GM12865 (cell line): ENCODE measurements around the gene TULP3.

Experiments used
- DNase-seq: peaks from one replicate; pipeline ENCODE4 v3.0.0; 2010; ENCODE audit warnings: low read depth
- H3K4me3 ChIP-seq: 2 replicates; pipeline ENCODE4 v1.5.1; 2011; ENCODE audit warnings: mild to moderate bottlenecking, low read depth, low read length, control low read depth
- TF ChIP-seq, protein P1 (sequence below): IDR thresholded peaks from 2 replicates; pipeline ENCODE4 v1.5.1; 2011; ENCODE audit warnings: low read length, control low read depth, low read depth, inconsistent platforms; ENCODE audit not compliant: insufficient read depth; ENCODE audit errors: missing control alignments

The TULP3 gene

DNA sequence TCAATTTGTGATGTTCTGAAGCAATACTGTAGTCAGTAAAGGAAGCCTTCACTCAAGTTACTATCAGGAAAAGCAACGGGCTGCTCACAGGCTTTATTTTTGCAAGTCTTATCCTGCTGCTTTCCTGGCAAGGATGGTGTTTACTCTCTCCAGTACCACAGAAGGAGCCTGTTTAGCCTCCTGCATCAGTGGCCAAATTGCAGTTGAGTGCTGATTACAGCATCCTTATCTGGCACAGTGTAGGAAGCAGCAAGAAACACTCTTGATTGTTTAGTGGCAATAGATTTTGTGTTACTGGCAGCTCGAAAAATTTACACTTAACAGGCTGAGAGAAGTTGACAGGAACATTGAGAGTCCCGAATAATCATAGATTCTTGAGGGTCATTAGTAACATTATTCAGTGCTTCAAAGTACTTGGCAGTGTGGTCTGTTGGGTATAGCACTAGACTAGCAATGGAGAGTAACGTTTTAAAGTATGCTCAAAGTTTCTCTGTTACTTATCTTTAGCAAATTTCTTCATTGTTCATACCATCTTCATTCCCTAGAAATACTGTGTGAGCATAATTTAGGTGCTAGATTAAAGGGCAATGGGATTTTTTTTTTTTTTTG, 11.7 kb downstream of the TULP3 start:
- H3K4me3 ChIP-seq: no peak overlapping the region
- DNase-seq: no peak
- TF ChIP-seq, protein P1, sequence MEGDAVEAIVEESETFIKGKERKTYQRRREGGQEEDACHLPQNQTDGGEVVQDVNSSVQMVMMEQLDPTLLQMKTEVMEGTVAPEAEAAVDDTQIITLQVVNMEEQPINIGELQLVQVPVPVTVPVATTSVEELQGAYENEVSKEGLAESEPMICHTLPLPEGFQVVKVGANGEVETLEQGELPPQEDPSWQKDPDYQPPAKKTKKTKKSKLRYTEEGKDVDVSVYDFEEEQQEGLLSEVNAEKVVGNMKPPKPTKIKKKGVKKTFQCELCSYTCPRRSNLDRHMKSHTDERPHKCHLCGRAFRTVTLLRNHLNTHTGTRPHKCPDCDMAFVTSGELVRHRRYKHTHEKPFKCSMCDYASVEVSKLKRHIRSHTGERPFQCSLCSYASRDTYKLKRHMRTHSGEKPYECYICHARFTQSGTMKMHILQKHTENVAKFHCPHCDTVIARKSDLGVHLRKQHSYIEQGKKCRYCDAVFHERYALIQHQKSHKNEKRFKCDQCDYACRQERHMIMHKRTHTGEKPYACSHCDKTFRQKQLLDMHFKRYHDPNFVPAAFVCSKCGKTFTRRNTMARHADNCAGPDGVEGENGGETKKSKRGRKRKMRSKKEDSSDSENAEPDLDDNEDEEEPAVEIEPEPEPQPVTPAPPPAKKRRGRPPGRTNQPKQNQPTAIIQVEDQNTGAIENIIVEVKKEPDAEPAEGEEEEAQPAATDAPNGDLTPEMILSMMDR: no peak

DNA sequence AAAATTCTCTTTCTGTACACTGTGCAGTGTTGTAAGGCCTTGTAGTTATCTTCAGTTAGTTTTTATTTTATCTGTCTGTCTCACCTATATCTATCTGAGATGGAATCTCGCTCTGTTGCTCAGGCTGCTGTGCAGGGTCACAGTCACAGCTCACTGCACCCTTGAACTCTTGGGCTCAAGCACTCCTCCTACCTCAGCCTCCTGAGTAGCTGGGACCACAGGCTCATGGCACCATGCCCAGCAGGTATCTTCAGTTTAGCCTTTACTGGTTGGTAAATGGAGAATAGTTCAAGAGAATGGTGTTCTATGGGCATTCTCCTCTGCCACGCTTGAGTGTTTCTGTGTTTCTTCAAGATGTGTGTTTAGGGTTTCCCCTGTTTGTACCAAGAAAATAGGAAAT, 13.6 kb downstream of the TULP3 start:
- TF ChIP-seq, protein P1: no peak
- H3K4me3 ChIP-seq: no peak overlapping the region
- no peak for DNase-seq

DNA sequence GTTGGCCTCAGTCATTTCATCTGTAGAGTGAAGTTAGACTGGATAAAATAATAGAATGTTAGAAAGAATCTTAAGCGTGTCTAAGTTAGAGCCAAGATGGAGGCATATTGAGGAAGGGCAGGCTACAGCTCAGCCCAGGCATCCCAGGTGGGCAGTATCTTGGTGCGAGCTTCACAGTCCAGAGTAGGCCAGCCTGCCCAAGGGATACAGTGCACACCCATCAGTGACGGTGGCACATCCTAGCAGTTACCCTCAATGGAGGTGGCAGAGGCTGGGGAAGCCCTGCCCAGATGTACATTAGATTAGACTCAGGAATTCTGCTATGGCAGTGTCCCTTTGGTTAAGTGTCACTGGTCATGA, 21.5 kb downstream of the TULP3 start:
- no peak overlapping the region for H3K4me3 ChIP-seq
- TF ChIP-seq, protein P1: no peak
- no peak for DNase-seq

DNA sequence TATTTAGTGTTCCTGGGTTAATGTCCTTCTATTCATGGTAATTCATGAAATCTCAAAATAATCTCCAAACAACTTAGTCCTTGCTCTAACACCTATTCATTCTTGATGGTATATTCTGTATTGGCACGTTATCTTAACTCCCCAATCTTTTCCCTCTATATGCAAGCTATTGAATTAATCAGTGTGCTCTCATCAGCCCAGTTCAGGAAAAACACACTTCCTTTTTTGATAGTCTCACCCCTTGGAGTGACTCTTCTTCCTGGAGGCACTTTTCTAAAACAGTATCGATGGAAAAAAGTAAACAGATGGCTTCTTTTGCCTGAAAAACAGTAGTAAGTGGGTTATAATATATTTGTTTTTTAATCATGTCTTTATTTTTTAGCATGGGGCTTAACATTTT, 28.6 kb downstream of the TULP3 start:
- TF ChIP-seq, protein P1: no peak
- DNase-seq: no peak
- no peak overlapping the region for H3K4me3 ChIP-seq

DNA sequence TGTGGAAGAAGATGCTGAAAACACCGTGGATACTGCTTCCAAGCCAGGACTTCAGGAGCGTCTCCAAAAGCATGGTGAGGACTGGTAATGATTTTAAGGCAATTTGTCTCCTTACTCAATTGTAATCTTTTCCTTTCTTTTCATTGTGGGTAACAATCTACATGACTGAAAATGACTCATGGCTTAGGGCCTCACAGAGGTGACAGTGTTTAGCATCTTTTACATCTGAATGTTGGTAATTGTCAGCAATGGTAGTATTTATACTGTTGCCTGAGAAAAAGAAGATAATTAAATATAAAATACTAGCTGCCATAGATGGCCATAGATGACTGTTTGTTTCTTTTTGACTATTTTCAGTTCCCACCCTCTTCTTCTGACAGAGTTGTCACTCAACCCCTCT, 31.6 kb downstream of the TULP3 start:
- no peak for DNase-seq
- TF ChIP-seq, protein P1: no peak
- H3K4me3 ChIP-seq: no peak overlapping the region

DNA sequence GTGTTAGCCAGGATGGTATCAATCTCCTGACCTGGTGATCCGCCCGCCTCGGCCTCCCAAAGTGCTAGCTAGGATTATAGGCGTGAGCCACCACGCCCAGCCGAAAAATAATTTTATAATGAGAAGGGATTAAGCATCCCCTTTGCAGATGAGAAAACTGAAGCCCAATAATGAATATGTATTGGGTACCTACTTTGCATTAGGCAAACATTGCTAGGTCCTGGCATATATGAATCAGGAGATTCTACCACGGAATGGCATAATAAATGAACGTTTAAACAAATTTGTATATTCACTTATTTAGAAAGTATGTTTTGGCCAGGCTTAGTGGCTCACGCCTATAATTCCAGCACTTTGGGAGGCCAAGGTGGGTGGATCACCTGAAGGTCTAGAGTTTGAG, 32.4 kb downstream of the TULP3 start:
- no peak overlapping the region for H3K4me3 ChIP-seq
- DNase-seq: no peak
- TF ChIP-seq, protein P1: no peak

DNA sequence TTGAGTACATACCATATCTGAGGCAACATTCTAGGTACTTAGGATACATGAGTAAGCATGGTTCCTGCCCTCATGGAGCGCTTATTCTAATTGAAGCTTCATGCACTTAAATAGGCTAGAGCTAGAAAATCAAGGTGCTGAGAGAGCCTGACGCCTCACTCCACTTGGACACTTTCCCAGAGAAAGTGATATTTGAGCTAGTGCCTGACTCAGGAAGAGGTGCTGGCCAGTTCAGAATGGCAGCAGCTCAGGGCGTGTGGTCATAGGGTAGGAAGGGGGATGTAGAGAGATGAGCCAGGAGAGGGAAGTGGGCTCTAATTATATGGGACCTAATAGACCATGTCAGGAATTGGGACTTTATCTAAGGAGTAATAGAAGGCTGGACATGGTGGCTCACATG, 33.3 kb downstream of the TULP3 start:
- no peak overlapping the region for H3K4me3 ChIP-seq
- DNase-seq: no peak
- TF ChIP-seq, protein P1: no peak
